A549 (cell line): ENCODE measurements around the gene POU3F3. TPM values are rescaled to one million over a fixed set of nuclear protein-coding genes. Genes with fewer than 3 reads are reported as not detected.

Experiments used
- ATAC-seq, 2 experiments: fragments of 200-7000 bp in 1 of 2; fragments of >200 bp in 1 of 2; cut with Nextera tagmentation in 1 of 2; cut with Tn5 transposase in 1 of 2; 3 replicates each; pipeline versions ENCODE4 v1.8.0 to v1.9.1; 2018 to 2020; ENCODE audit warnings: mild to moderate bottlenecking in 1 of 2, moderate library complexity in 1 of 2
- CTCF ChIA-PET: fragments of 300-600 bp; sonication (Branson Sonifier 250); formaldehyde crosslinking; extraction: SDS; loops from one replicate; lab custom pipeline; 2021; ENCODE audit warnings: antibody characterized with exemption, inconsistent platforms; lab: Yijun Ruan, JAX
- POLR2A ChIA-PET: fragments of 350-600 bp; formaldehyde crosslinking; extraction: SDS; loops from one replicate; lab custom pipeline; 2021; ENCODE audit warnings: antibody characterized with exemption, inconsistent platforms; lab: Yijun Ruan, JAX
- DNase-seq, 2 experiments: peaks; one replicate each; pipeline versions ENCODE4 v3.0.0 to v3.0.0-alpha.2; 2011 to 2016; ENCODE audit warnings: low read depth in 1 of 2, low spot score in 1 of 2
- FAIRE-seq: peaks from 2 replicates; lab custom pipeline; 2011; peaks lifted over from hg19 to GRCh38; lab: Jason Lieb, UNC
- H3K27ac ChIP-seq, 2 experiments: fragments of >200 bp; sonication (Bioruptor Twin); formaldehyde crosslinking; 3 replicates each; pipeline ENCODE4 v1.5.1; 2016 to 2017
- H3K4me1 ChIP-seq: fragments of >200 bp; sonication (Bioruptor Twin); formaldehyde crosslinking; 3 replicates; pipeline ENCODE4 v1.6.1; 2016
- H3K4me2 ChIP-seq: fragments of >200 bp; sonication (Bioruptor Twin); formaldehyde crosslinking; 3 replicates; pipeline ENCODE4 v1.6.1; 2016
- H3K4me3 ChIP-seq: fragments of >200 bp; sonication (Bioruptor Twin); formaldehyde crosslinking; 3 replicates; pipeline ENCODE4 v1.5.1; 2016
- H3K9me3 ChIP-seq: fragments of >200 bp; sonication (Bioruptor Twin); formaldehyde crosslinking; 3 replicates; pipeline ENCODE4 v1.6.1; 2016
- BHLHE40 ChIP-seq: IDR thresholded peaks from 2 replicates; pipeline ENCODE4 v1.6.1; 2012; ENCODE audit warnings: low read depth, low read length, inconsistent platforms
- CBX8 ChIP-seq: fragments of 200-600 bp; sonication (generic); IDR thresholded peaks from 2 replicates; pipeline ENCODE4 v1.6.1; 2016
- CEBPB ChIP-seq, 2 experiments: fragments of >200 bp in 1 of 2; sonication (Bioruptor Twin) in 1 of 2; formaldehyde crosslinking in 1 of 2; IDR thresholded peaks; 2 replicates each; pipeline ENCODE4 v1.6.1; 2012 to 2016
- CTCF ChIP-seq: fragments of >200 bp; sonication (Bioruptor Twin); formaldehyde crosslinking; IDR thresholded peaks from 3 replicates; pipeline ENCODE4 v1.5.1; 2016
- GATA3 ChIP-seq: IDR thresholded peaks from 2 replicates; pipeline ENCODE4 v1.6.1; 2012; ENCODE audit warnings: borderline replicate concordance
- HES2 ChIP-seq: fragments of >200 bp; sonication (Bioruptor Twin); formaldehyde crosslinking; IDR thresholded peaks from 2 replicates; pipeline ENCODE4 v1.6.1; 2016
- HEYL ChIP-seq: fragments of 250-450 bp; sonication (Bioruptor Pico); IDR thresholded peaks from 2 replicates; pipeline ENCODE4 v1.8.0; 2021; ENCODE audit warnings: mild to moderate bottlenecking, moderate library complexity
- HMGXB4 ChIP-seq: fragments of 250-450 bp; sonication (Bioruptor Pico); IDR thresholded peaks from 2 replicates; pipeline ENCODE4 v1.5.0; 2021; ENCODE audit warnings: mild to moderate bottlenecking, moderate library complexity, borderline replicate concordance
- HOXA7 ChIP-seq: fragments of 250-450 bp; sonication (Bioruptor Pico); IDR thresholded peaks from 2 replicates; pipeline ENCODE4 v1.5.0; 2020; ENCODE audit warnings: mild to moderate bottlenecking, moderate library complexity
- HOXB13 ChIP-seq: fragments of 250-450 bp; sonication (Bioruptor Pico); IDR thresholded peaks from 2 replicates; pipeline ENCODE4 v1.5.0; 2020; ENCODE audit warnings: low read depth, mild to moderate bottlenecking, moderate library complexity
- HOXB5 ChIP-seq: fragments of 250-450 bp; sonication (Bioruptor Pico); IDR thresholded peaks from 2 replicates; pipeline ENCODE4 v1.5.0; 2020; ENCODE audit warnings: mild to moderate bottlenecking, moderate library complexity
- JUN ChIP-seq, 2 experiments: fragments of >200 bp; sonication (Bioruptor Twin); formaldehyde crosslinking; IDR thresholded peaks; 2 replicates in 1 of 2; 3 replicates in 1 of 2; pipeline ENCODE4 v1.6.1; 2016 to 2017
- MAZ ChIP-seq: fragments of 150-350 bp; IDR thresholded peaks from 2 replicates; pipeline ENCODE4 v1.6.1; 2014; ENCODE audit warnings: antibody characterized with exemption, low read depth, low read length, borderline replicate concordance
- MYC ChIP-seq: IDR thresholded peaks from 2 replicates; pipeline ENCODE4 v1.6.1; 2012; ENCODE audit warnings: mild to moderate bottlenecking, inconsistent platforms, low read length, improper control_type of control experiment, borderline replicate concordance
- NR3C1 ChIP-seq: fragments of >200 bp; sonication (Bioruptor Twin); formaldehyde crosslinking; IDR thresholded peaks from 3 replicates; pipeline ENCODE4 v1.6.1; 2017
- POLR2AphosphoS2 ChIP-seq: conservative IDR thresholded peaks from 2 replicates; pipeline ENCODE4 v1.6.1; 2012; ENCODE audit warnings: low read length, improper control_type of control experiment, inconsistent platforms
- RARB ChIP-seq: fragments of 250-450 bp; sonication (Bioruptor Pico); IDR thresholded peaks from 2 replicates; pipeline ENCODE4 v1.8.0; 2021; ENCODE audit warnings: mild to moderate bottlenecking, moderate library complexity
- REST ChIP-seq: fragments of 200-600 bp; sonication (generic); IDR thresholded peaks from 2 replicates; pipeline ENCODE4 v1.6.1; 2016; ENCODE audit warnings: antibody characterized with exemption, mild to moderate bottlenecking, moderate library complexity
- RFX5 ChIP-seq: fragments of 450-650 bp; IDR thresholded peaks from 2 replicates; pipeline ENCODE4 v1.7.1; 2014; ENCODE audit warnings: antibody characterized with exemption, mild to moderate bottlenecking, moderate library complexity
- SREBF2 ChIP-seq: fragments of 450-650 bp; IDR thresholded peaks from 2 replicates; pipeline ENCODE4 v1.6.1; 2014; ENCODE audit warnings: mild to moderate bottlenecking, moderate library complexity
- ZFP36 ChIP-seq: fragments of 450-650 bp; IDR thresholded peaks from 2 replicates; pipeline ENCODE4 v1.6.1; 2014; ENCODE audit warnings: borderline replicate concordance; ENCODE audit not compliant: partially characterized antibody
- ZSCAN20 ChIP-seq: fragments of 250-450 bp; sonication (Bioruptor Pico); IDR thresholded peaks from 2 replicates; pipeline ENCODE4 v1.8.0; 2022; ENCODE audit warnings: mild to moderate bottlenecking, moderate library complexity
- WGBS: methylation state at CpG from one replicate; pipeline ENCODE4 v1.1.6; 2017; ENCODE audit errors: missing lambda C conversion rate; 5-methylcytosine and 5-hydroxymethylcytosine counted together
- polyA plus RNA-seq, 4 experiments: library from polyadenylated mRNA; depleted of rRNA in 3 of 4; stranded (reverse); fragments of >200 nt; fragmentation: RNase III in 1 of 4; extraction: RNeasy Plus Mini Kit Qiagen cat#74134 plus additional on column Dnase treatment in 1 of 4; gene quantifications; 2 replicates in 3 of 4; 3 replicates in 1 of 4; pipeline ENCODE4 v1.2.3, GENCODE V29; 2011 to 2017

POU3F3 gene
- polyA plus RNA-seq, 2 of the 4 experiments (the other 2 are of a cell fraction) = 0.03 TPM; not detected in 1

GRCh38 chr2:104859291-104859765 is 5.4 kb downstream of the POU3F3 start:
- no peak overlapping the region for H3K27ac ChIP-seq
- FAIRE-seq = no peak
- WGBS = 47% methylated on average over 5 of the region's 5 CpGs
- peaks cover 10% of the 10 kb centered on the region; the same call in 1 of the 3 replicates for H3K4me1 ChIP-seq
- no peak overlapping the region for H3K4me2 ChIP-seq
- no peak overlapping the region for H3K4me3 ChIP-seq
- DNase-seq = no peak
- ChIA-PET CTCF (interaction anchor here (2.5 kb wide), 1 partner anchor 9 kb away, joined by 11 read pairs; no protein-coding TSS in a partner anchor), POLR2A (no interaction called here)
- H3K9me3 ChIP-seq = no peaks in the 10 kb centered on the region
- TF ChIP-seq SREBF2 (no peak), HOXA7 (CRISPR knock-in tag) (no peak)
- no peak for ATAC-seq

GRCh38 chr2:104859766-104860450 is 6.0 kb downstream of the POU3F3 start:
- ATAC-seq (no peak), FAIRE-seq (no peak), DNase-seq (no peak)
- WGBS = 3% methylated on average over 1 of the region's 1 CpG
- POLR2A ChIA-PET = no interaction called here
- TF ChIP-seq ZFP36 = no peak
- TF ChIP-seq GATA3 = no peak
- TF ChIP-seq RFX5 = no peak
- no peak for TF ChIP-seq RARB (CRISPR knock-in tag)
- TF ChIP-seq MYC = no peak
- TF ChIP-seq HMGXB4 (CRISPR knock-in tag) = no peak
- TF ChIP-seq HES2 = no peak
- no peak for TF ChIP-seq CEBPB (IDR thresholded peaks at IDR 0.05)
- no peak for TF ChIP-seq HOXB13
- no peak for TF ChIP-seq JUN (IDR thresholded peaks at IDR 0.05)
- TF ChIP-seq ZSCAN20 (CRISPR knock-in tag) = no peak
- no peak for TF ChIP-seq CBX8
- no peak for TF ChIP-seq BHLHE40
- TF ChIP-seq HEYL (CRISPR knock-in tag) = no peak
- Histone ChIP-seq H3K4me1 (peaks cover 4% of the 10 kb centered on the region; the same call in 1 of the 3 replicates), H3K27ac (no peak overlapping the region), H3K4me2 (no peak overlapping the region), H3K4me3 (no peak overlapping the region), H3K9me3 (no peaks in the 10 kb centered on the region)
- CTCF ChIA-PET = interaction anchor here (2.5 kb wide), 1 partner anchor 10 kb away, joined by 11 read pairs; no protein-coding TSS in a partner anchor

- Histone ChIP-seq H3K27ac (no peak overlapping the region), H3K4me3 (no peak overlapping the region), H3K4me2 (no peak overlapping the region), H3K9me3 (no peaks in the 10 kb centered on the region), H3K4me1 (peaks cover 3% of the 10 kb centered on the region; the same call in 1 of the 3 replicates)
- ChIA-PET CTCF (interaction anchor here (0.8 to 2.5 kb wide), 2 partner anchors 11 kb away, joined by 3 to 11 read pairs; no protein-coding TSS in a partner anchor), POLR2A (no interaction called here)
- FAIRE-seq = no peak
- 56% methylated on average over 4 of the region's 4 CpGs for WGBS
- no peak for ATAC-seq
- DNase-seq = no peak
- TF ChIP-seq RARB (CRISPR knock-in tag) (no peak), REST (no peak), POLR2AphosphoS2 (no peak), CTCF (no peak), MAZ (no peak), HEYL (CRISPR knock-in tag) (no peak), ZSCAN20 (CRISPR knock-in tag) (no peak), HOXB5 (no peak), HOXA7 (CRISPR knock-in tag) (no peak), HMGXB4 (CRISPR knock-in tag) (no peak), NR3C1 (no peak)
Observed at GRCh38 chr2:104860451-104860790, 6.5 kb downstream of the POU3F3 start.
